Right lobe of liver (tissue), 4 donors: Measurements from ENCODE around the gene LPCAT2.

ENCODE experiments used
- POLR2A ChIP-seq: fragments of 450-650 bp; IDR thresholded peaks from one replicate; pipeline ENCODE4 v1.6.1; 2017; ENCODE audit warnings: antibody characterized with exemption, mild to moderate bottlenecking
- TF ChIP-seq, protein P1 (sequence below), 4 donors: fragments of 200-600 bp in 3 of 4; fragments of 450-650 bp in 1 of 4; IDR thresholded peaks; one replicate each; pipeline versions ENCODE4 v1.5.1 to v1.8.0; 2016 to 2022; ENCODE audit warnings: antibody characterized with exemption in 4 of 4, mild to moderate bottlenecking in 2 of 4
- donor health status: DM: no; HTN: no; CAD: no.
- donor health status: DM: no; HTN: no; CAD: no.
- donor health status: DM: no; HTN: yes; CAD: no.

DNA sequence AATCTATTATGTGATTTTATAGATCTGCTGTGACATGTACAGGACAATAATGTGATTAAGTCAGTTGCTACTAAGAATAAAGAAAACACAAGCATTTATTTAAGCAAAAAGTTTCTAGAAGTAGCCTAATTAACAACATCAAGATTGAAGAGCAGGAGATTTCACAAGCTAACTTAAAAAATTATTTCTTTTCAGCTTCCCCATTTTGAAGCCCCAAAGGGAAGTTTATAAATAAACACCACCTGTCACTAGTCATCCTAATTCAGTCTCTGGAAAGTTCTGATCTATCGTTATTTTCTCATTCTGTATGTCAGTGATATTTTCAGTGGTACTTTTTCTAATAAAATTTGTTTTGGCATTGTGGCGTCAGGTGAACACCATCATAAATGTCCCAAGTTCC lies 65.9 kb downstream of the LPCAT2 start:
- no peak for TF ChIP-seq POLR2A
- TF ChIP-seq, protein P1, sequence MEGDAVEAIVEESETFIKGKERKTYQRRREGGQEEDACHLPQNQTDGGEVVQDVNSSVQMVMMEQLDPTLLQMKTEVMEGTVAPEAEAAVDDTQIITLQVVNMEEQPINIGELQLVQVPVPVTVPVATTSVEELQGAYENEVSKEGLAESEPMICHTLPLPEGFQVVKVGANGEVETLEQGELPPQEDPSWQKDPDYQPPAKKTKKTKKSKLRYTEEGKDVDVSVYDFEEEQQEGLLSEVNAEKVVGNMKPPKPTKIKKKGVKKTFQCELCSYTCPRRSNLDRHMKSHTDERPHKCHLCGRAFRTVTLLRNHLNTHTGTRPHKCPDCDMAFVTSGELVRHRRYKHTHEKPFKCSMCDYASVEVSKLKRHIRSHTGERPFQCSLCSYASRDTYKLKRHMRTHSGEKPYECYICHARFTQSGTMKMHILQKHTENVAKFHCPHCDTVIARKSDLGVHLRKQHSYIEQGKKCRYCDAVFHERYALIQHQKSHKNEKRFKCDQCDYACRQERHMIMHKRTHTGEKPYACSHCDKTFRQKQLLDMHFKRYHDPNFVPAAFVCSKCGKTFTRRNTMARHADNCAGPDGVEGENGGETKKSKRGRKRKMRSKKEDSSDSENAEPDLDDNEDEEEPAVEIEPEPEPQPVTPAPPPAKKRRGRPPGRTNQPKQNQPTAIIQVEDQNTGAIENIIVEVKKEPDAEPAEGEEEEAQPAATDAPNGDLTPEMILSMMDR (IDR thresholded peaks at IDR 0.05), result no peak
